K562 (cell line): ENCODE results near the gene QKI. TPM values are rescaled to one million over a fixed set of nuclear protein-coding genes. Genes with fewer than 3 reads are reported as not detected.

Experiments used
- ATAC-seq: fragments of 200-7000 bp; cut with Tn5 transposase; 3 replicates; pipeline ENCODE4 v1.9.1; 2020; ENCODE audit warnings: moderate library complexity
- BruUV-seq: library from RNA; stranded (reverse); fragments of 400-500 nt; replicated peaks from 2 replicates; lab custom pipeline; 2021; lab: Mats Ljungman, UMichigan
- CTCF ChIA-PET: fragments of 300-600 bp; formaldehyde crosslinking; extraction: SDS; loops from one replicate; lab custom pipeline; 2021; ENCODE audit warnings: low intra/inter-chr PET ratio; lab: Yijun Ruan, JAX
- POLR2A ChIA-PET: fragments of 300-600, 350-650 bp; sonication (Branson Sonifier 250); formaldehyde crosslinking; extraction: SDS; loops from one replicate; lab custom pipeline; 2021; ENCODE audit warnings: antibody characterized with exemption, inconsistent platforms; lab: Yijun Ruan, JAX
- DNase-seq, 4 experiments: peaks; one replicate each; pipeline versions ENCODE4 v3.0.0 to v3.0.0-alpha.2; 2011 to 2018; ENCODE audit warnings: low spot score in 3 of 4, mixed read lengths in 3 of 4; ENCODE audit errors: extremely low read depth in 1 of 4
- FAIRE-seq: peaks from 2 replicates; lab custom pipeline; 2011; peaks lifted over from hg19 to GRCh38; lab: Jason Lieb, UNC
- H2AFZ ChIP-seq: 2 replicates; pipeline ENCODE4 v1.6.0; 2011; ENCODE audit warnings: low read depth, low read length, control low read depth, inconsistent platforms
- H3K27ac ChIP-seq: fragments of 200-600 bp; 3 replicates; pipeline ENCODE4 v1.8.0; 2011; ENCODE audit warnings: low read depth, mild to moderate bottlenecking, control low read depth, inconsistent platforms, low read length, moderate library complexity, mixed read lengths; ENCODE audit errors: extremely low read depth
- H3K27me3 ChIP-seq, 2 experiments: fragments of 300-600 bp in 1 of 2; 2 replicates in 1 of 2; 3 replicates in 1 of 2; pipeline versions ENCODE4 v1.6.0 to v1.8.0; 2011; ENCODE audit warnings: inconsistent platforms in 2 of 2, low read length in 2 of 2, mild to moderate bottlenecking in 1 of 2, mixed read lengths in 1 of 2, moderate library complexity in 1 of 2; ENCODE audit not compliant: control insufficient read depth in 2 of 2, insufficient read depth in 2 of 2
- H3K36me3 ChIP-seq: fragments of 300-600 bp; 3 replicates; pipeline ENCODE4 v1.8.0; 2011; ENCODE audit warnings: mild to moderate bottlenecking, low read length, inconsistent platforms; ENCODE audit not compliant: control insufficient read depth, insufficient read depth
- H3K4me1 ChIP-seq, 2 experiments: fragments of 200-600 bp in 1 of 2; replicated peaks in 1 of 2; 2 replicates in 1 of 2; 3 replicates in 1 of 2; pipeline versions ENCODE4 v1.5.1 to v1.8.0; 2011; ENCODE audit warnings: inconsistent platforms in 2 of 2, low read length in 2 of 2, mild to moderate bottlenecking in 1 of 2, mixed read lengths in 1 of 2, moderate library complexity in 1 of 2; ENCODE audit not compliant: control insufficient read depth in 2 of 2, insufficient read depth in 2 of 2
- H3K4me2 ChIP-seq: 2 replicates; pipeline ENCODE4 v1.6.1; 2011; ENCODE audit warnings: low read length, control low read depth, inconsistent platforms, mixed read lengths; ENCODE audit not compliant: insufficient read depth
- H3K4me3 ChIP-seq: fragments of 200-600 bp; sonication (generic), shearing (Covaris generic); 2 replicates; pipeline ENCODE4 v1.5.1; 2016; ENCODE audit warnings: control low read depth, inconsistent platforms
- H3K79me2 ChIP-seq: fragments of 200-600 bp; 3 replicates; pipeline ENCODE4 v1.8.0; 2011; ENCODE audit warnings: low read length, inconsistent platforms; ENCODE audit not compliant: control insufficient read depth, insufficient read depth
- H3K9ac ChIP-seq, 2 experiments: 2 replicates each; pipeline versions ENCODE4 v1.6.0 to v1.6.1; 2011; ENCODE audit warnings: low read depth in 2 of 2, low read length in 2 of 2, control low read depth in 1 of 2, inconsistent platforms in 1 of 2, mild to moderate bottlenecking in 1 of 2, mixed read lengths in 1 of 2; ENCODE audit not compliant: insufficient read depth in 1 of 2
- H3K9me1 ChIP-seq: one replicate; pipeline ENCODE4 v1.6.0; 2011; ENCODE audit warnings: inconsistent platforms, mild to moderate bottlenecking, low read length, moderate library complexity; ENCODE audit not compliant: control insufficient read depth, insufficient read depth
- H3K9me3 ChIP-seq: replicated peaks from 2 replicates; pipeline ENCODE4 v1.5.1; 2011; ENCODE audit warnings: low read depth, low read length, inconsistent platforms; ENCODE audit not compliant: control insufficient read depth, insufficient read depth
- H4K20me1 ChIP-seq: replicated peaks from 2 replicates; pipeline ENCODE4 v1.6.1; 2011; ENCODE audit warnings: low read length, inconsistent platforms, mixed read lengths; ENCODE audit not compliant: control insufficient read depth, insufficient read depth
- ATF6 ChIP-seq: sonication (generic); formaldehyde crosslinking; IDR thresholded peaks from 2 replicates; pipeline ENCODE4 v1.4.0; 2020; ENCODE audit warnings: mild to moderate bottlenecking, missing genetic modification reagents
- BMI1 ChIP-seq: fragments of 150-350 bp; IDR thresholded peaks from 2 replicates; pipeline ENCODE4 v1.6.1; 2014; ENCODE audit warnings: low read length
- CBX8 ChIP-seq: fragments of 200-600 bp; sonication (generic); IDR thresholded peaks from 2 replicates; pipeline ENCODE4 v1.6.1; 2012; ENCODE audit warnings: borderline replicate concordance, mixed run types, low read depth, mild to moderate bottlenecking, moderate library complexity, mixed read lengths, low read length, control low read depth, inconsistent platforms; ENCODE audit not compliant: poor library complexity, severe bottlenecking; ENCODE audit errors: extremely low read depth
- CREB3 ChIP-seq: fragments of 450-650 bp; conservative IDR thresholded peaks from 2 replicates; pipeline ENCODE4 v1.6.1; 2016; ENCODE audit warnings: missing genetic modification characterization, low read depth, mild to moderate bottlenecking, missing compliant biosample characterization, moderate library complexity
- FOXA3 ChIP-seq, 2 experiments: fragments of 450-650 bp in 1 of 2; sonication (generic) in 1 of 2; formaldehyde crosslinking; IDR thresholded peaks in 1 of 2; conservative IDR thresholded peaks in 1 of 2; 2 replicates each; pipeline versions ENCODE4 v1.4.0 to v1.8.0; 2020 to 2022; ENCODE audit warnings: mild to moderate bottlenecking in 2 of 2, missing genetic modification reagents in 1 of 2
- MAFF ChIP-seq: IDR thresholded peaks from 2 replicates; pipeline ENCODE4 v1.6.1; 2012; ENCODE audit warnings: low read length, improper control_type of control experiment
- NR2C2 ChIP-seq, 2 experiments: fragments of 200-800 bp in 1 of 2; sonication (Bioruptor generic) in 1 of 2; sonication (generic) in 1 of 2; formaldehyde crosslinking in 1 of 2; IDR thresholded peaks; 2 replicates each; pipeline versions ENCODE4 v1.6.1 to v1.8.0; 2016 to 2022; ENCODE audit warnings: mild to moderate bottlenecking in 1 of 2, missing compliant biosample characterization in 1 of 2, missing genetic modification characterization in 1 of 2, missing genetic modification reagents in 1 of 2
- PRDM10 ChIP-seq: fragments of 450-650 bp; IDR thresholded peaks from 2 replicates; pipeline ENCODE4 v1.6.1; 2018; ENCODE audit not compliant: partially characterized antibody
- SNAPC5 ChIP-seq: fragments of 250-450 bp; sonication (Bioruptor Pico); IDR thresholded peaks from 2 replicates; pipeline ENCODE4 v1.8.0; 2021; ENCODE audit warnings: moderate library complexity, mild to moderate bottlenecking, inconsistent platforms
- SP1 ChIP-seq: sonication (generic); formaldehyde crosslinking; IDR thresholded peaks from 2 replicates; pipeline ENCODE4 v1.8.1; 2022; ENCODE audit warnings: mild to moderate bottlenecking, missing genetic modification reagents
- WGBS: fragments of 100-300 bp; shearing (Covaris generic); methylation state at CpG from one replicate; pipeline ENCODE4 v1.1.6; 2016; ENCODE audit warnings: low coverage, mixed read lengths; ENCODE audit not compliant: insufficient coverage; ENCODE audit errors: missing lambda C conversion rate; 5-methylcytosine and 5-hydroxymethylcytosine counted together
- in situ Hi-C: fragments of 300-500 bp; cut with MboI; formaldehyde crosslinking; loops from 4 replicates; pipeline ENCODE4 v1.15.0; 2018; ENCODE audit warnings: inconsistent platforms, mixed read lengths
- intact Hi-C: fragments of 100-400 bp; cut with micrococcal nuclease; formaldehyde crosslinking; loops from 2 replicates; pipeline ENCODE4 v1.14.2; 2022
- polyA plus RNA-seq, 8 experiments: library from polyadenylated mRNA; depleted of rRNA in 4 of 8; stranded (reverse) in 5 of 8; unstranded in 3 of 8; fragments of >200 nt; fragmentation: Nextera tagmentation in 2 of 8; fragmentation: Illumina TruSeq in 1 of 8; extraction: Ambion mirVana in 2 of 8; extraction: Trizol in 1 of 8; gene quantifications; 2 replicates each; pipeline versions ENCODE4 v1.2.1 to v1.2.3, GENCODE V29; 2011 to 2014; ENCODE audit warnings: inconsistent platforms in 1 of 8, missing spikeins in 1 of 8
- total RNA-seq, 7 experiments: library from RNA; depleted of rRNA in 6 of 7; stranded (reverse); fragments of >200 nt in 6 of 7; fragmentation: Illumina TruSeq in 2 of 7; extraction: Trizol in 2 of 7; gene quantifications; 2 replicates each; pipeline versions ENCODE4 v1.2.1 to v1.2.3, GENCODE V29; 2011 to 2021; ENCODE audit warnings: low replicate concordance in 1 of 7

QKI gene
- total and polyA plus RNA-seq, 9 of the 15 experiments (the other 6 are each of a cell fraction or from before 2014, with no cell fraction given) = 20.4 to 215 (median 123) TPM

- ATAC-seq (no peak), DNase-seq (no peak), FAIRE-seq (no peak)
- Histone ChIP-seq H3K4me2 (no peak overlapping the region), H3K79me2 (no peaks in the 10 kb centered on the region), H3K27me3 (peaks cover 42 to 58% of the 10 kb centered on the region in 2 experiments), H3K9ac (no peak overlapping the region), H2AFZ (no peak overlapping the region), H3K36me3 (no peaks in the 10 kb centered on the region), H3K4me3 (no peak overlapping the region), H3K9me3 (no peaks in the 10 kb centered on the region), H3K4me1 (peaks cover 0 to 3% of the 10 kb centered on the region in 2 experiments; a peak in 1 of 5 replicates), H4K20me1 (no peaks in the 10 kb centered on the region), H3K27ac (no peak overlapping the region), H3K9me1 (no peaks in the 10 kb centered on the region)
- TF ChIP-seq CBX8 (peak; percentile 88), ATF6 (CRISPR knock-in tag) (no peak), MAFF (no peak), BMI1 (0 out of 2 replicates have a peak, but pooled peaks have one; percentile 2), SP1 (CRISPR knock-in tag) (no peak), PRDM10 (no peak), NR2C2 (CRISPR knock-in tag; IDR thresholded peaks at IDR 0.05) (no peak), NR2C2 (tag; IDR thresholded peaks at IDR 0.05) (no peak), CREB3 (tag) (no peak), FOXA3 (CRISPR knock-in tag; conservative IDR thresholded peaks at IDR 0.05 in 1 of 2, IDR thresholded peaks at IDR 0.05 in 1 of 2) (no peak), SNAPC5 (no peak)
- 0% methylated on average over 8 of the region's 8 CpGs for WGBS
- ChIA-PET CTCF (no interaction called here), POLR2A (no interaction called here)
- no TSS peak for BruUV-seq
- intact Hi-C loops (no loop called here), in situ Hi-C loops (no loop called here)
Measured at GRCh38 chr6:163386329-163386908, 28.1 kb upstream of the QKI start.
